H1 (cell line): ENCODE measurements around the gene TCERG1L. TPM values are rescaled to one million over a fixed set of nuclear protein-coding genes. Genes with fewer than 3 reads are reported as not detected.

Source experiments
- BCL11A ChIP-seq, 2 experiments: IDR thresholded peaks; one replicate each; pipeline ENCODE4 v1.6.1; 2011; ENCODE audit warnings: low read depth in 2 of 2, low read length in 2 of 2, mild to moderate bottlenecking in 2 of 2
- CHD7 ChIP-seq: fragments of 300-600 bp; sonication (generic); IDR thresholded peaks from 2 replicates; pipeline ENCODE4 v1.7.1; 2012; ENCODE audit warnings: low read length, moderate library complexity, mild to moderate bottlenecking, inconsistent platforms; ENCODE audit not compliant: insufficient replicate concordance
- EGR1 ChIP-seq: IDR thresholded peaks from 2 replicates; pipeline ENCODE4 v1.6.1; 2011; ENCODE audit warnings: low read depth, low read length, borderline replicate concordance
- GABPA ChIP-seq: IDR thresholded peaks from 2 replicates; pipeline ENCODE4 v1.6.1; 2011; ENCODE audit warnings: mild to moderate bottlenecking, low read length, moderate library complexity, borderline replicate concordance; ENCODE audit not compliant: insufficient read depth
- HDAC6 ChIP-seq: IDR thresholded peaks from one replicate; pipeline ENCODE4 v1.7.1; 2012; ENCODE audit warnings: low read depth, mild to moderate bottlenecking, inconsistent platforms, low read length, moderate library complexity
- JUN ChIP-seq: IDR thresholded peaks from 2 replicates; pipeline ENCODE4 v1.6.1; 2011; ENCODE audit warnings: low read depth, mild to moderate bottlenecking, improper control_type of control experiment, low read length
- RAD21 ChIP-seq, 2 experiments: IDR thresholded peaks in 1 of 2; conservative IDR thresholded peaks in 1 of 2; 2 replicates each; pipeline ENCODE4 v1.6.1; 2011; ENCODE audit warnings: low read depth in 2 of 2, low read length in 2 of 2, improper control_type of control experiment in 1 of 2, inconsistent platforms in 1 of 2, mild to moderate bottlenecking in 1 of 2, moderate library complexity in 1 of 2
- SP4 ChIP-seq: IDR thresholded peaks from 2 replicates; pipeline ENCODE4 v1.6.1; 2012; ENCODE audit warnings: low read length, inconsistent platforms
- SUZ12 ChIP-seq: fragments of 200-600 bp; sonication (generic); IDR thresholded peaks from 2 replicates; pipeline ENCODE4 v1.6.1; 2012; ENCODE audit warnings: mild to moderate bottlenecking, inconsistent platforms, low read length, moderate library complexity, mixed read lengths
- TAF7 ChIP-seq: optimal IDR thresholded peaks from 2 replicates; pipeline ENCODE3; 2011; ENCODE audit warnings: low read depth, mild to moderate bottlenecking, inconsistent platforms, low read length, moderate library complexity, borderline replicate concordance
- TBP ChIP-seq: IDR thresholded peaks from 2 replicates; pipeline ENCODE4 v1.6.1; 2011; ENCODE audit warnings: low read depth, low read length, improper control_type of control experiment
- TCF12 ChIP-seq: IDR thresholded peaks from 2 replicates; pipeline ENCODE4 v1.6.1; 2011; ENCODE audit warnings: low read depth, mild to moderate bottlenecking, low read length
- polyA plus RNA-seq, 7 experiments: library from polyadenylated mRNA; depleted of rRNA in 3 of 7; stranded (reverse) in 5 of 7; unstranded in 2 of 7; fragments of >200 nt in 5 of 7; fragments of 200-250 nt in 2 of 7; gene quantifications; 1 replicate in 5 of 7; 2 replicates in 1 of 7; 4 replicates in 1 of 7; pipeline versions ENCODE4 v1.2.1 to v1.2.3, GENCODE V29; 2011 to 2013; ENCODE audit warnings: missing spikeins in 2 of 7, mixed read lengths in 2 of 7
- total RNA-seq: library from RNA; stranded (reverse); fragmentation: NEBNext Ultra II Directional; extraction: Animal tissue kit (Norgen Biotek cat#: 25700); gene quantifications from 2 replicates; pipeline ENCODE4 v1.2.1, GENCODE V29; 2021

Gene TCERG1L
- total and polyA plus RNA-seq, 2 of the 8 experiments (the other 6 are each of a cell fraction or from before 2014, with no cell fraction given) = 3.9 to 6.9 TPM

DNA sequence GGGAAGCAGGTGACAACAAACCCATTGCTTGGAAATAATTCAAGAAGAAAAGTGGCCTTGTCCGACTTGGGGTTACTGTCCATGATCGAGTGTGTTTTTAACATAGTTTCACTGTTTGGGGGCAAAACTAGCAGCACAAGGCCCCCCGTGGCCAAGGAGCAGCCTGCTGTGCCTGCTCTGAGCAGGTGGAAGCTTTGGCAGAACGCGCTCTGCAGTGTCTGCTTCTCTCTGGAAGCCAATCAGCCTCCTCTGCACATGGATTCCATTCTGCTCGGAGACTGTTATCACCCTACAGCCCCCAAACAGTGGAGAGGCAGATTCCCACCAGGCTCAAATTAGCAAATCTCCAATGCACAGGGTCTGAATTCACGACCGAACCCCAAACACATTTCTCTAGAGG lies 7.3 kb upstream of the TCERG1L start (continued):
- TF ChIP-seq CHD7 = no peak
- no peak for TF ChIP-seq SP4
- TF ChIP-seq TAF7 = no peak
- TF ChIP-seq HDAC6 = no peak
- TF ChIP-seq TBP = no peak
- TF ChIP-seq JUN = no peak
- no peak for TF ChIP-seq TCF12
- TF ChIP-seq BCL11A (IDR thresholded peaks at IDR 0.05; ENCODE audit: low read depth in 2 of 2, low read length in 2 of 2) = no peak
- no peak for TF ChIP-seq GABPA
- TF ChIP-seq RAD21 (IDR thresholded peaks at IDR 0.05 in 1 of 2, conservative IDR thresholded peaks at IDR 0.05 in 1 of 2; ENCODE audit: low read depth in 2 of 2, low read length in 2 of 2) = no peak
- no peak for TF ChIP-seq EGR1
- TF ChIP-seq SUZ12 = no peak
